GM12878 (cell line): ENCODE data around the gene GNLY. TPM values are rescaled to one million over a fixed set of nuclear protein-coding genes. Genes with fewer than 3 reads are reported as not detected.
"Not testable (repeated sequence)": the region's sequence is repeated elsewhere in the genome, so short reads cannot be mapped to it uniquely, and the experiment has no call there.

Experiments used
- ATAC-seq: fragments of 200-7000 bp; cut with Tn5 transposase; 3 replicates; pipeline ENCODE4 v1.9.1; 2020; ENCODE audit warnings: mild to moderate bottlenecking, moderate library complexity
- BruUV-seq: library from RNA; stranded (reverse); fragments of 400-500 nt; replicated peaks from 2 replicates; lab custom pipeline; 2021; lab: Mats Ljungman, UMichigan
- CTCF ChIA-PET: fragments of 300-600 bp; sonication (Branson Sonifier 250); formaldehyde crosslinking; extraction: SDS; loops from one replicate; lab custom pipeline; 2021; ENCODE audit warnings: inconsistent platforms; lab: Yijun Ruan, JAX
- POLR2A ChIA-PET: fragments of 350-600 bp; formaldehyde crosslinking; extraction: SDS; loops from one replicate; lab custom pipeline; 2021; ENCODE audit warnings: inconsistent platforms; lab: Charles Lee
- RAD21 ChIA-PET: fragments of 300-600 bp; sonication (Branson Sonifier 250); formaldehyde crosslinking; loops from one replicate; lab custom pipeline; 2023; ENCODE audit warnings: antibody characterized with exemption; ENCODE audit not compliant: unreplicated experiment; lab: Charles Lee
- SMC1A ChIA-PET: fragments of 300-600 bp; sonication (Branson Sonifier 250); formaldehyde crosslinking; loops from one replicate; lab custom pipeline; 2023; ENCODE audit not compliant: unreplicated experiment, uncharacterized antibody; lab: Charles Lee
- DNase-seq: peaks from one replicate; pipeline ENCODE4 v3.0.0-alpha.2; 2011; ENCODE audit warnings: low read depth, low spot score
- FAIRE-seq: peaks from 3 replicates; lab custom pipeline; 2011; peaks lifted over from hg19 to GRCh38; lab: Jason Lieb, UNC
- H2AFZ ChIP-seq: 2 replicates; pipeline ENCODE4 v1.6.0; 2011; ENCODE audit warnings: low read depth, low read length, control low read depth; ENCODE audit not compliant: control insufficient read depth
- H3K27ac ChIP-seq: 2 replicates; pipeline ENCODE4 v1.5.1; 2011; ENCODE audit warnings: control low read depth; ENCODE audit not compliant: control insufficient read depth, insufficient read depth
- H3K27me3 ChIP-seq, 2 experiments: replicated peaks in 1 of 2; 2 replicates each; pipeline versions ENCODE4 v1.6.0 to v1.6.1; 2011; ENCODE audit warnings: low read length in 1 of 2; ENCODE audit not compliant: control insufficient read depth in 2 of 2, insufficient read depth in 2 of 2
- H3K36me3 ChIP-seq, 2 experiments: 2 replicates each; pipeline ENCODE4 v1.5.1; 2011; ENCODE audit warnings: low read length in 1 of 2; ENCODE audit not compliant: control insufficient read depth in 2 of 2, insufficient read depth in 2 of 2
- H3K4me1 ChIP-seq: 2 replicates; pipeline ENCODE4 v1.6.1; 2011; ENCODE audit warnings: mild to moderate bottlenecking, low read length, moderate library complexity, mixed read lengths; ENCODE audit not compliant: control insufficient read depth, insufficient read depth
- H3K4me2 ChIP-seq: 2 replicates; pipeline ENCODE4 v1.6.0; 2011; ENCODE audit warnings: control low read depth; ENCODE audit not compliant: control insufficient read depth, insufficient read depth
- H3K4me3 ChIP-seq: fragments of 200-600 bp; sonication (generic); 2 replicates; pipeline ENCODE4 v1.5.1; 2016
- H3K79me2 ChIP-seq: 2 replicates; pipeline ENCODE4 v1.6.0; 2011; ENCODE audit warnings: low read length; ENCODE audit not compliant: control insufficient read depth, insufficient read depth
- H3K9ac ChIP-seq: 2 replicates; pipeline ENCODE4 v1.8.0; 2011; ENCODE audit warnings: low read length, control low read depth, mixed read lengths; ENCODE audit not compliant: control insufficient read depth, insufficient read depth
- H3K9me3 ChIP-seq: replicated peaks from 3 replicates; pipeline ENCODE4 v1.5.1; 2011; ENCODE audit warnings: mild to moderate bottlenecking, low read length; ENCODE audit not compliant: control insufficient read depth, insufficient read depth
- H4K20me1 ChIP-seq: 2 replicates; pipeline ENCODE4 v1.6.0; 2011; ENCODE audit not compliant: control insufficient read depth, insufficient read depth
- ASH2L ChIP-seq: fragments of 300-600, 200-600 bp; sonication (generic); IDR thresholded peaks from 2 replicates; pipeline ENCODE4 v1.6.1; 2017; ENCODE audit warnings: low read depth, mild to moderate bottlenecking, borderline replicate concordance
- CBFB ChIP-seq: IDR thresholded peaks from 2 replicates; pipeline ENCODE4 v1.6.1; 2016; ENCODE audit warnings: antibody characterized with exemption, low read depth
- CBX5 ChIP-seq: sonication (generic); IDR thresholded peaks from 2 replicates; pipeline ENCODE4 v1.6.1; 2016; ENCODE audit warnings: low read depth, moderate library complexity, mild to moderate bottlenecking, inconsistent platforms
- CHD2 ChIP-seq: IDR thresholded peaks from 2 replicates; pipeline ENCODE4 v1.6.1; 2011; ENCODE audit warnings: low read depth, low read length, improper control_type of control experiment, borderline replicate concordance
- FOS ChIP-seq: IDR thresholded peaks from 3 replicates; pipeline ENCODE4 v1.6.1; 2011; ENCODE audit warnings: borderline replicate concordance; ENCODE audit not compliant: insufficient read length; ENCODE audit errors: extremely low read depth
- STAT1 ChIP-seq: fragments of 450-650 bp; conservative IDR thresholded peaks from 2 replicates; pipeline ENCODE4 v1.6.1; 2014; ENCODE audit warnings: antibody characterized with exemption, mild to moderate bottlenecking
- STAT3 ChIP-seq: IDR thresholded peaks from 2 replicates; pipeline ENCODE4 v1.6.1; 2011; ENCODE audit warnings: low read depth, low read length, improper control_type of control experiment
- WGBS: methylation state at CpG from one replicate; pipeline ENCODE4 v1.1.6; 2016; ENCODE audit warnings: low lambda C conversion rate; ENCODE audit not compliant: insufficient replicate concordance, insufficient coverage; ENCODE audit errors: missing lambda C conversion rate; 5-methylcytosine and 5-hydroxymethylcytosine counted together
- in situ Hi-C: fragments of 300-500 bp; cut with MboI; formaldehyde crosslinking; loops from 9 replicates; pipeline ENCODE4 v1.14.3; 2018; ENCODE audit warnings: mixed read lengths
- intact Hi-C: fragments of 100-400 bp; cut with micrococcal nuclease; formaldehyde crosslinking; loops from one replicate; pipeline ENCODE4 v1.14.2; 2022; ENCODE audit not compliant: unreplicated experiment
- polyA plus RNA-seq, 11 experiments: library from polyadenylated mRNA; depleted of rRNA in 4 of 11; unstranded in 6 of 11; stranded (reverse) in 5 of 11; fragments of >200 nt; fragmentation: Nextera tagmentation in 4 of 11; fragmentation: Illumina TruSeq in 1 of 11; extraction: Ambion mirVana in 4 of 11; extraction: Trizol in 1 of 11; gene quantifications; 1 replicate in 1 of 11; 2 replicates in 10 of 11; pipeline versions ENCODE4 v1.2.1 to v1.2.3, GENCODE V29; 2011 to 2016; ENCODE audit warnings: inconsistent platforms in 2 of 11, missing spikeins in 2 of 11, low read depth in 1 of 11
- total RNA-seq, 4 experiments: library from RNA; depleted of rRNA in 3 of 4; stranded (reverse); fragments of >200 nt in 3 of 4; fragmentation: Illumina TruSeq in 1 of 4; extraction: Trizol in 1 of 4; gene quantifications; 2 replicates each; pipeline versions ENCODE4 v1.2.1 to v1.2.3, GENCODE V29; 2013 to 2021
- TF ChIP-seq, protein P1 (sequence below): fragments of 450-650 bp; IDR thresholded peaks from 2 replicates; pipeline ENCODE4 v1.6.1; 2017; ENCODE audit warnings: mild to moderate bottlenecking
- TF ChIP-seq, protein P2 (sequence below): fragments of 450-650 bp; formaldehyde crosslinking; IDR thresholded peaks from 2 replicates; pipeline ENCODE4 v1.4.0; 2020; ENCODE audit warnings: mild to moderate bottlenecking, moderate library complexity
- TF ChIP-seq, protein P3 (sequence below): fragments of 450-650 bp; IDR thresholded peaks from 2 replicates; pipeline ENCODE4 v1.6.1; 2016; ENCODE audit warnings: mild to moderate bottlenecking

Gene GNLY
- total and polyA plus RNA-seq, 10 of the 15 experiments (the other 5 are each of a cell fraction or from before 2014, with no cell fraction given), result 0.18 to 0.42 TPM; not detected in 8

DNA sequence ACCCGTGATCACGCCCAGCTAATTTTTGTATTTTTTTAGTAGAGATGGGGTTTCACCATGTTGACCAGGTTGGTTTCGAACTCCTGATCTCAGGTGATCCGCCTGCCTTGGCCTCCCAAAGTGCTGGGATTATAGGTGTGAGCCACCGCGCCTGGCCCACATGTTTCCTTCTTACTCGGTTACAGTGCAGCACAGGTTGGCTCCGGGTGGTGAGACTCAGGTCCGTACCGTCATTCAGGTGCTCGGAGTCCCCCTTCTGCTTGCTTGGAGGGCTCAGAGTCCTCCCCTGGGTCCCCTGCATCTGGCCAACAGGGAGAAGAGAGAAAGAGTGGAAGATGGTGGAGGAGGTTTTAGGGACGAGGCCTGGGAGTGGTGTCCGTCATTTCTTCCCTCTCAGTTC lies 23.7 kb upstream of the GNLY start:
- ChIA-PET RAD21 (interaction anchor here (1.2 to 2.5 kb wide), 2 partner anchors 35 to 48 kb away, joined by 3 to 6 read pairs; no protein-coding TSS in a partner anchor), SMC1A (interaction anchor here (1.7 kb wide), 1 partner anchor 33 kb away, joined by 6 read pairs; no protein-coding TSS in a partner anchor), CTCF (interaction anchor here (1.5 to 3.6 kb wide), 2 partner anchors 36 to 39 kb away, joined by 3 to 23 read pairs; no protein-coding TSS in a partner anchor)
- 72% methylated on average over 13 of the region's 13 CpGs for WGBS
- H3K9me3 ChIP-seq, H3K36me3 ChIP-seq, H3K79me2 ChIP-seq, H3K27me3 ChIP-seq, DNase-seq, ATAC-seq, H3K4me1 ChIP-seq, H3K4me2 ChIP-seq, BruUV-seq, H2AFZ ChIP-seq, intact Hi-C loops, POLR2A ChIA-PET, FAIRE-seq, H4K20me1 ChIP-seq, H3K4me3 ChIP-seq, in situ Hi-C loops, H3K9ac ChIP-seq, H3K27ac ChIP-seq: not testable (repeated sequence)

DNA sequence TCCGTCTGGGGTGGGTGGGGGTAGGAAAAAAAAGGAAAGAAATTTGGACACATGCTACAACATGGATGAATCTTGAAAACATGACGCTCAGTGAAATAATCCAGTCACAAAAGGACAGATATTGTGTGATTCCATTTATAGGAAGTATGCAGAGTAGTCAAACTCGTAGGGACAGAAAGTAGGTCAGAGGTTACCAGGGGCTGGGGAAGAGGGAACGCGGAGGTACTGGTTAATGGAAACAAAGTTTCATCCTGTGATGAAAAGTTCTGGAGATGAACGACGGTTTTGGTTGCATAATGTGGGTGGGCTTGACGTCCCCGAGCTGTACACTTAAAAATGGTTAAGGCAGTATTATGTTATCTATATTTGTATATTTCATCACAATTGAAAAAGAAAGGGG lies 21.7 kb upstream of the GNLY start:
- ChIA-PET SMC1A (no interaction called here), RAD21 (no interaction called here), CTCF (interaction anchor here (0.6 to 1.1 kb wide), 2 partner anchors 35 to 625 kb away, joined by 3 read pairs; no protein-coding TSS in a partner anchor), POLR2A (no interaction called here)
- intact Hi-C loops (no loop called here), in situ Hi-C loops (no loop called here)
- H3K27me3 ChIP-seq, result no peaks in the 10 kb centered on the region
- no peaks in the 10 kb centered on the region for H3K36me3 ChIP-seq
- H4K20me1 ChIP-seq, result no peaks in the 10 kb centered on the region
- no TSS peak for BruUV-seq
- no peak overlapping the region for H3K4me2 ChIP-seq
- ATAC-seq (no peak), DNase-seq (no peak), FAIRE-seq (no peak)
- no peaks in the 10 kb centered on the region for H3K79me2 ChIP-seq
- no peak overlapping the region for H3K27ac ChIP-seq
- 54% methylated on average over 9 of the region's 9 CpGs for WGBS
- H3K4me1 ChIP-seq, result peaks cover 3% of the 10 kb centered on the region; the same call in 1 of the 2 replicates
- H3K9me3 ChIP-seq, result no peaks in the 10 kb centered on the region
- H3K9ac ChIP-seq, result no peak overlapping the region
- no peak overlapping the region for H2AFZ ChIP-seq
- no peak overlapping the region for H3K4me3 ChIP-seq
- TF ChIP-seq, protein P1, sequence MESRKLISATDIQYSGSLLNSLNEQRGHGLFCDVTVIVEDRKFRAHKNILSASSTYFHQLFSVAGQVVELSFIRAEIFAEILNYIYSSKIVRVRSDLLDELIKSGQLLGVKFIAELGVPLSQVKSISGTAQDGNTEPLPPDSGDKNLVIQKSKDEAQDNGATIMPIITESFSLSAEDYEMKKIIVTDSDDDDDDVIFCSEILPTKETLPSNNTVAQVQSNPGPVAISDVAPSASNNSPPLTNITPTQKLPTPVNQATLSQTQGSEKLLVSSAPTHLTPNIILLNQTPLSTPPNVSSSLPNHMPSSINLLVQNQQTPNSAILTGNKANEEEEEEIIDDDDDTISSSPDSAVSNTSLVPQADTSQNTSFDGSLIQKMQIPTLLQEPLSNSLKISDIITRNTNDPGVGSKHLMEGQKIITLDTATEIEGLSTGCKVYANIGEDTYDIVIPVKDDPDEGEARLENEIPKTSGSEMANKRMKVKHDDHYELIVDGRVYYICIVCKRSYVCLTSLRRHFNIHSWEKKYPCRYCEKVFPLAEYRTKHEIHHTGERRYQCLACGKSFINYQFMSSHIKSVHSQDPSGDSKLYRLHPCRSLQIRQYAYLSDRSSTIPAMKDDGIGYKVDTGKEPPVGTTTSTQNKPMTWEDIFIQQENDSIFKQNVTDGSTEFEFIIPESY, result no peak
- TF ChIP-seq, protein P2, sequence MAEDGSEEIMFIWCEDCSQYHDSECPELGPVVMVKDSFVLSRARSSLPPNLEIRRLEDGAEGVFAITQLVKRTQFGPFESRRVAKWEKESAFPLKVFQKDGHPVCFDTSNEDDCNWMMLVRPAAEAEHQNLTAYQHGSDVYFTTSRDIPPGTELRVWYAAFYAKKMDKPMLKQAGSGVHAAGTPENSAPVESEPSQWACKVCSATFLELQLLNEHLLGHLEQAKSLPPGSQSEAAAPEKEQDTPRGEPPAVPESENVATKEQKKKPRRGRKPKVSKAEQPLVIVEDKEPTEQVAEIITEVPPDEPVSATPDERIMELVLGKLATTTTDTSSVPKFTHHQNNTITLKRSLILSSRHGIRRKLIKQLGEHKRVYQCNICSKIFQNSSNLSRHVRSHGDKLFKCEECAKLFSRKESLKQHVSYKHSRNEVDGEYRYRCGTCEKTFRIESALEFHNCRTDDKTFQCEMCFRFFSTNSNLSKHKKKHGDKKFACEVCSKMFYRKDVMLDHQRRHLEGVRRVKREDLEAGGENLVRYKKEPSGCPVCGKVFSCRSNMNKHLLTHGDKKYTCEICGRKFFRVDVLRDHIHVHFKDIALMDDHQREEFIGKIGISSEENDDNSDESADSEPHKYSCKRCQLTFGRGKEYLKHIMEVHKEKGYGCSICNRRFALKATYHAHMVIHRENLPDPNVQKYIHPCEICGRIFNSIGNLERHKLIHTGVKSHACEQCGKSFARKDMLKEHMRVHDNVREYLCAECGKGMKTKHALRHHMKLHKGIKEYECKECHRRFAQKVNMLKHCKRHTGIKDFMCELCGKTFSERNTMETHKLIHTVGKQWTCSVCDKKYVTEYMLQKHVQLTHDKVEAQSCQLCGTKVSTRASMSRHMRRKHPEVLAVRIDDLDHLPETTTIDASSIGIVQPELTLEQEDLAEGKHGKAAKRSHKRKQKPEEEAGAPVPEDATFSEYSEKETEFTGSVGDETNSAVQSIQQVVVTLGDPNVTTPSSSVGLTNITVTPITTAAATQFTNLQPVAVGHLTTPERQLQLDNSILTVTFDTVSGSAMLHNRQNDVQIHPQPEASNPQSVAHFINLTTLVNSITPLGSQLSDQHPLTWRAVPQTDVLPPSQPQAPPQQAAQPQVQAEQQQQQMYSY (CRISPR knock-in tag), result no peak
- TF ChIP-seq ASH2L (no peak), CBX5 (no peak), STAT1 (no peak), CBFB (no peak), FOS (no peak), STAT3 (no peak), CHD2 (no peak)
- TF ChIP-seq, protein P3, sequence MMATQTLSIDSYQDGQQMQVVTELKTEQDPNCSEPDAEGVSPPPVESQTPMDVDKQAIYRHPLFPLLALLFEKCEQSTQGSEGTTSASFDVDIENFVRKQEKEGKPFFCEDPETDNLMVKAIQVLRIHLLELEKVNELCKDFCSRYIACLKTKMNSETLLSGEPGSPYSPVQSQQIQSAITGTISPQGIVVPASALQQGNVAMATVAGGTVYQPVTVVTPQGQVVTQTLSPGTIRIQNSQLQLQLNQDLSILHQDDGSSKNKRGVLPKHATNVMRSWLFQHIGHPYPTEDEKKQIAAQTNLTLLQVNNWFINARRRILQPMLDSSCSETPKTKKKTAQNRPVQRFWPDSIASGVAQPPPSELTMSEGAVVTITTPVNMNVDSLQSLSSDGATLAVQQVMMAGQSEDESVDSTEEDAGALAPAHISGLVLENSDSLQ, result no peak
